HG03460 (cell line): ENCODE measurements around the gene DNAJC5.
"Not testable (repeated sequence)": the region's sequence is repeated elsewhere in the genome, so short reads cannot be mapped to it uniquely, and the experiment has no call there.

Experiments
- ATAC-seq: cut with Tn5 transposase; IDR thresholded peaks from one replicate; pipeline ENCODE4 v1.9.1; 2021; ENCODE audit not compliant: unreplicated experiment

DNAJC5 gene

GRCh38 chr20:63966172-63966943 is 71.4 kb downstream of the DNAJC5 start:
- no peak for ATAC-seq

- no peak for ATAC-seq
Measured at GRCh38 chr20:63966944-63967322, 72.0 kb downstream of the DNAJC5 start.

GRCh38 chr20:63967330-63968135 is 72.6 kb downstream of the DNAJC5 start:
- no peak for ATAC-seq

GRCh38 chr20:63968136-63968927 is 73.4 kb downstream of the DNAJC5 start:
- ATAC-seq = no peak

GRCh38 chr20:63968928-63969760 is 74.2 kb downstream of the DNAJC5 start:
- no peak for ATAC-seq

- no peak for ATAC-seq
Measured at GRCh38 chr20:63969838-63970713, 75.2 kb downstream of the DNAJC5 start, which contains the start of gene ZNF512B. ZNF512B (minus strand) TSS chr20:63969930; CDS start chr20:63967950, 1,980 bp downstream.

GRCh38 chr20:63970714-63971431 is 75.9 kb downstream of the DNAJC5 start:
- ATAC-seq = no peak

- ATAC-seq = not testable (repeated sequence)
Measured at GRCh38 chr20:63971960-63972311, 77.0 kb downstream of the DNAJC5 start.

GRCh38 chr20:63972312-63973159 is 77.6 kb downstream of the DNAJC5 start:
- no peak for ATAC-seq

GRCh38 chr20:63973160-63973479 is 78.2 kb downstream of the DNAJC5 start:
- no peak for ATAC-seq

- ATAC-seq = no peak
Measured at GRCh38 chr20:63973636-63974401, 78.9 kb downstream of the DNAJC5 start.

GRCh38 chr20:63974402-63975200 is 79.7 kb downstream of the DNAJC5 start:
- ATAC-seq = no peak

GRCh38 chr20:63976511-63976910 is 81.6 kb downstream of the DNAJC5 start:
- ATAC-seq = not testable (repeated sequence)

- no peak for ATAC-seq
Measured at GRCh38 chr20:63976980-63977738, 82.2 kb downstream of the DNAJC5 start.

- no peak for ATAC-seq
Measured at GRCh38 chr20:63977739-63978276, 82.9 kb downstream of the DNAJC5 start.
